MCF 10A (cell line): ENCODE measurements around the gene PTPN2. TPM values are rescaled to one million over a fixed set of nuclear protein-coding genes. Genes with fewer than 3 reads are reported as not detected.

Experiments
- BruUV-seq: library from RNA; stranded (reverse); fragments of 400-500 nt; replicated peaks from 2 replicates; lab custom pipeline; 2021; lab: Mats Ljungman, UMichigan
- CTCF ChIA-PET: fragments of 300-600 bp; sonication (Branson Sonifier 250); formaldehyde crosslinking; extraction: SDS; loops from one replicate; lab custom pipeline; 2021; ENCODE audit warnings: antibody characterized with exemption, inconsistent platforms; lab: Yijun Ruan, JAX
- POLR2A ChIA-PET: fragments of 300-600, 350-650 bp; sonication (Branson Sonifier 250); formaldehyde crosslinking; extraction: SDS; loops from one replicate; lab custom pipeline; 2020; ENCODE audit warnings: antibody characterized with exemption, inconsistent platforms; lab: Yijun Ruan, JAX
- DNase-seq: peaks from one replicate; pipeline ENCODE4 v3.0.0-alpha.2; 2018; ENCODE audit not compliant: unreplicated experiment
- H3K27ac Mint-ChIP-seq: one replicate; pipeline ENCODE4 v1.8.0; 2022; ENCODE audit warnings: mild to moderate bottlenecking, low read depth, mixed read lengths; ENCODE audit not compliant: unreplicated experiment
- H3K27me3 Mint-ChIP-seq: one replicate; pipeline ENCODE4 v1.8.0; 2022; ENCODE audit warnings: mixed read lengths; ENCODE audit not compliant: insufficient read depth, unreplicated experiment
- H3K36me3 Mint-ChIP-seq: one replicate; pipeline ENCODE4 v1.8.0; 2022; ENCODE audit warnings: mild to moderate bottlenecking, moderate library complexity, mixed read lengths; ENCODE audit not compliant: insufficient read depth, unreplicated experiment
- H3K4me1 Mint-ChIP-seq: one replicate; pipeline ENCODE4 v1.8.0; 2022; ENCODE audit warnings: mixed read lengths; ENCODE audit not compliant: insufficient read depth, unreplicated experiment
- H3K4me3 Mint-ChIP-seq: one replicate; pipeline ENCODE4 v1.8.0; 2022; ENCODE audit warnings: mild to moderate bottlenecking, moderate library complexity, mixed read lengths; ENCODE audit not compliant: unreplicated experiment
- H3K9me3 Mint-ChIP-seq: one replicate; pipeline ENCODE4 v1.8.0; 2022; ENCODE audit warnings: mixed read lengths; ENCODE audit not compliant: unreplicated experiment
- CTCF ChIP-seq: fragments of 200-600 bp; IDR thresholded peaks from one replicate; pipeline ENCODE4 v1.8.0; 2022; ENCODE audit warnings: antibody characterized with exemption, mild to moderate bottlenecking; ENCODE audit not compliant: unreplicated experiment
- intact Hi-C: fragments of 100-400 bp; cut with micrococcal nuclease; formaldehyde crosslinking; loops from 2 replicates; pipeline ENCODE4 v1.14.1; 2022
- total RNA-seq: library from RNA; stranded (reverse); gene quantifications from 2 replicates; pipeline ENCODE4 v1.2.3, GENCODE V29; 2022

Gene PTPN2
- total RNA-seq, 1 experiment from 2014 or later, result 75.2 TPM

GRCh38 chr18:12852566-12853315, 31.3 kb downstream of the PTPN2 start:
- Mint-ChIP-seq H3K4me1 (peaks cover 12% of the 10 kb centered on the region), H3K9me3 (no peaks in the 10 kb centered on the region), H3K4me3 (no peak overlapping the region), H3K27ac (no peak overlapping the region), H3K27me3 (no peaks in the 10 kb centered on the region), H3K36me3 (peaks cover 47% of the 10 kb centered on the region)
- TF ChIP-seq CTCF, result no peak
- ChIA-PET POLR2A (interaction anchor here (0.6 to 2.1 kb wide), 5 partner anchors 9 to 333 kb away, joined by 3 to 5 read pairs (median 4); partner anchors contain the start of gene PTPN2), CTCF (interaction anchor here (0.7 to 1.4 kb wide), 6 partner anchors 9 to 109 kb away, joined by 3 to 4 read pairs (median 3); no protein-coding TSS in a partner anchor)
- intact Hi-C loops, result no loop called here
- DNase-seq, result no peak
- no TSS peak for BruUV-seq

GRCh38 chr18:12851716-12852115, 32.3 kb downstream of the PTPN2 start:
- no peak for DNase-seq
- no peaks in the 10 kb centered on the region for H3K9me3 Mint-ChIP-seq
- BruUV-seq, result no TSS peak
- ChIA-PET POLR2A (interaction anchor here (1.7 to 2.1 kb wide), 2 partner anchors 16 to 32 kb away, joined by 3 to 5 read pairs; partner anchors contain the start of gene PTPN2), CTCF (interaction anchor here (0.6 to 1.2 kb wide), 3 partner anchors 18 to 836 kb away, joined by 3 read pairs; no protein-coding TSS in a partner anchor)
- no peak overlapping the region for H3K4me3 Mint-ChIP-seq
- peaks cover 39% of the 10 kb centered on the region for H3K36me3 Mint-ChIP-seq
- no peak overlapping the region for H3K27ac Mint-ChIP-seq
- no peak for TF ChIP-seq CTCF
- H3K27me3 Mint-ChIP-seq, result no peaks in the 10 kb centered on the region
- intact Hi-C loops, result no loop called here
- H3K4me1 Mint-ChIP-seq, result peaks cover 19% of the 10 kb centered on the region

GRCh38 chr18:12849548-12849947, 34.5 kb downstream of the PTPN2 start:
- Mint-ChIP-seq H3K27me3 (no peaks in the 10 kb centered on the region), H3K4me3 (no peak overlapping the region), H3K9me3 (no peaks in the 10 kb centered on the region), H3K36me3 (peaks cover 29% of the 10 kb centered on the region), H3K4me1 (peaks cover 12% of the 10 kb centered on the region), H3K27ac (no peak overlapping the region)
- no peak for DNase-seq
- CTCF ChIA-PET, result interaction anchor here (0.6 kb wide), 1 partner anchor 700 kb away, joined by 3 read pairs; no protein-coding TSS in a partner anchor
- no TSS peak for BruUV-seq
- POLR2A ChIA-PET, result interaction anchor here (0.6 to 1.5 kb wide), 3 partner anchors 22 to 82 kb away, joined by 3 to 4 read pairs (median 3); no protein-coding TSS in a partner anchor
- intact Hi-C loops, result no loop called here
- TF ChIP-seq CTCF, result no peak

- CTCF ChIA-PET, result interaction anchor here (0.6 kb wide), 1 partner anchor 853 kb away, joined by 3 read pairs; no protein-coding TSS in a partner anchor
These were observed 35.6 kb downstream of the PTPN2 start for GRCh38 chr18:12848405-12848804.

More at GRCh38 chr18:12848405-12848804, 35.6 kb downstream of the PTPN2 start:
- DNase-seq, result no peak
- POLR2A ChIA-PET, result interaction anchor here (0.7 to 1.5 kb wide), 2 partner anchors 33 to 52 kb away, joined by 3 read pairs; no protein-coding TSS in a partner anchor
- no peaks in the 10 kb centered on the region for H3K9me3 Mint-ChIP-seq
- no peaks in the 10 kb centered on the region for H3K27me3 Mint-ChIP-seq
- no peak overlapping the region for H3K4me3 Mint-ChIP-seq
- TF ChIP-seq CTCF, result no peak
- no peak overlapping the region for H3K27ac Mint-ChIP-seq
- intact Hi-C loops, result no loop called here
- H3K36me3 Mint-ChIP-seq, result peaks cover 26% of the 10 kb centered on the region
- no TSS peak for BruUV-seq
- H3K4me1 Mint-ChIP-seq, result peaks cover 15% of the 10 kb centered on the region
